HCT116 (cell line): ENCODE measurements around the gene DENND4B. TPM values are rescaled to one million over a fixed set of nuclear protein-coding genes. Genes with fewer than 3 reads are reported as not detected.

Source experiments
- ATAC-seq: fragments of 200-7000 bp; cut with Tn5 transposase; 2 replicates; pipeline ENCODE4 v1.9.1; 2020; ENCODE audit warnings: mild to moderate bottlenecking, moderate library complexity
- BruUV-seq: library from RNA; stranded (reverse); fragments of 400-500 nt; replicated peaks from 2 replicates; lab custom pipeline; 2021; lab: Mats Ljungman, UMichigan
- CTCF ChIA-PET: fragments of 300-600 bp; sonication (Branson Sonifier 250); formaldehyde crosslinking; loops from one replicate; lab custom pipeline; 2021; ENCODE audit warnings: antibody characterized with exemption; lab: Charles Lee
- POLR2A ChIA-PET: fragments of 300-600, 350-600 bp; sonication (Branson Sonifier 250); formaldehyde crosslinking; loops from one replicate; lab custom pipeline; 2021; ENCODE audit warnings: antibody characterized with exemption; lab: Charles Lee
- RAD21 ChIA-PET, 2 experiments: fragments of 300-600 bp; sonication (Branson Sonifier 250); formaldehyde crosslinking; loops; one replicate each; lab custom pipeline; 2023; ENCODE audit warnings: low total read pairs in 2 of 2; ENCODE audit not compliant: uncharacterized antibody in 2 of 2, unreplicated experiment in 2 of 2, low non-redundant PET in 1 of 2; lab: Charles Lee
- DNase-seq: peaks from one replicate; pipeline ENCODE4 v3.0.0-alpha.2; 2010; ENCODE audit warnings: low read depth, low spot score
- H2AFZ ChIP-seq: fragments of 200-600 bp; shearing (Covaris generic), sonication (generic); 2 replicates; pipeline ENCODE4 v1.6.1; 2017; ENCODE audit warnings: low read depth, mixed run types, mixed read lengths, antibody characterized with exemption, low read length; ENCODE audit not compliant: poor library complexity, severe bottlenecking
- H3K27ac ChIP-seq: 2 replicates; pipeline ENCODE4 v1.5.1; 2012; ENCODE audit warnings: low read depth, low read length
- H3K27me3 ChIP-seq: fragments of 200-600 bp; sonication (generic); 2 replicates; pipeline ENCODE4 v1.6.1; 2016; ENCODE audit warnings: mixed run types, low read length, mixed read lengths; ENCODE audit not compliant: insufficient read depth
- H3K36me3 ChIP-seq, 2 experiments: fragments of 200-500 bp in 1 of 2; fragments of 200-600 bp in 1 of 2; sonication (Bioruptor generic) in 1 of 2; sonication (generic) in 1 of 2; 2 replicates each; pipeline versions ENCODE4 v1.5.1 to v1.6.1; 2014 to 2016; ENCODE audit warnings: low read length in 2 of 2, inconsistent platforms in 1 of 2, mixed read lengths in 1 of 2, mixed run types in 1 of 2; ENCODE audit not compliant: insufficient read depth in 2 of 2, control insufficient read depth in 1 of 2
- H3K4me1 ChIP-seq, 2 experiments: fragments of 200-600 bp in 1 of 2; sonication (generic) in 1 of 2; 2 replicates each; pipeline versions ENCODE4 v1.5.1 to v1.6.1; 2012 to 2017; ENCODE audit warnings: low read length in 2 of 2, inconsistent platforms in 1 of 2, mild to moderate bottlenecking in 1 of 2, mixed read lengths in 1 of 2, mixed run types in 1 of 2, moderate library complexity in 1 of 2; ENCODE audit not compliant: insufficient read depth in 2 of 2, control insufficient read depth in 1 of 2
- H3K4me2 ChIP-seq: fragments of 200-600 bp; sonication (generic); 2 replicates; pipeline ENCODE4 v1.6.1; 2017; ENCODE audit warnings: mixed run types, low read length, mixed read lengths
- H3K4me3 ChIP-seq, 2 experiments: fragments of 200-600 bp in 1 of 2; sonication (generic) in 1 of 2; replicated peaks in 1 of 2; 2 replicates each; pipeline ENCODE4 v1.5.1; 2011 to 2016; ENCODE audit warnings: low read length in 2 of 2, control low read depth in 1 of 2, low read depth in 1 of 2, mild to moderate bottlenecking in 1 of 2, mixed read lengths in 1 of 2, mixed run types in 1 of 2
- H3K79me2 ChIP-seq: fragments of 200-600 bp; sonication (generic); 2 replicates; pipeline ENCODE4 v1.6.1; 2017; ENCODE audit warnings: mild to moderate bottlenecking, mixed run types, low read length, moderate library complexity, mixed read lengths; ENCODE audit not compliant: insufficient read depth
- H3K9ac ChIP-seq: fragments of 200-600 bp; sonication (generic); 2 replicates; pipeline ENCODE4 v1.6.1; 2016; ENCODE audit warnings: low read length, mixed read lengths
- H3K9me2 ChIP-seq: fragments of 200-600 bp; sonication (generic), shearing (Covaris generic); 2 replicates; pipeline ENCODE4 v1.6.1; 2017; ENCODE audit warnings: mixed run types, mild to moderate bottlenecking, moderate library complexity; ENCODE audit not compliant: insufficient read depth
- H3K9me3 ChIP-seq, 2 experiments: fragments of 200-500 bp in 1 of 2; fragments of 200-600 bp in 1 of 2; sonication (Bioruptor generic) in 1 of 2; sonication (generic) in 1 of 2; 2 replicates each; pipeline ENCODE4 v1.6.1; 2014 to 2017; ENCODE audit warnings: low read length in 2 of 2, mixed read lengths in 2 of 2, inconsistent platforms in 1 of 2, low read depth in 1 of 2, mild to moderate bottlenecking in 1 of 2, mixed run types in 1 of 2, moderate library complexity in 1 of 2; ENCODE audit not compliant: control insufficient read depth in 1 of 2, insufficient read depth in 1 of 2
- H4K20me1 ChIP-seq: fragments of 200-600 bp; sonication (generic), shearing (Covaris generic); 2 replicates; pipeline ENCODE4 v1.6.1; 2017; ENCODE audit warnings: mixed run types, mild to moderate bottlenecking, moderate library complexity; ENCODE audit not compliant: insufficient read depth
- CEBPB ChIP-seq: IDR thresholded peaks from 2 replicates; pipeline ENCODE4 v1.6.1; 2012; ENCODE audit warnings: low read depth
- EZH2phosphoT487 ChIP-seq: fragments of 200-600 bp; IDR thresholded peaks from 2 replicates; pipeline ENCODE4 v1.6.1; 2018; ENCODE audit warnings: antibody characterized with exemption, borderline replicate concordance
- FOSL1 ChIP-seq: IDR thresholded peaks from 2 replicates; pipeline ENCODE4 v1.6.1; 2012; ENCODE audit warnings: low read depth
- POLR2A ChIP-seq: IDR thresholded peaks from 2 replicates; pipeline ENCODE4 v1.7.0; 2011; ENCODE audit warnings: borderline replicate concordance; ENCODE audit not compliant: insufficient read depth, insufficient read length; ENCODE audit errors: extremely low read depth
- POLR2AphosphoS5 ChIP-seq: IDR thresholded peaks from 2 replicates; pipeline ENCODE4 v1.6.1; 2011; ENCODE audit warnings: mild to moderate bottlenecking, low read depth, low read length, moderate library complexity
- RAD21 ChIP-seq: IDR thresholded peaks from 2 replicates; pipeline ENCODE4 v1.6.1; 2012; ENCODE audit warnings: low read depth, mild to moderate bottlenecking
- SIN3A ChIP-seq: IDR thresholded peaks from 2 replicates; pipeline ENCODE4 v1.6.1; 2012; ENCODE audit warnings: low read depth
- SP1 ChIP-seq: IDR thresholded peaks from 2 replicates; pipeline ENCODE4 v1.6.1; 2012; ENCODE audit warnings: low read depth
- SRF ChIP-seq: IDR thresholded peaks from 2 replicates; pipeline ENCODE4 v1.6.1; 2012; ENCODE audit warnings: low read depth
- TCF7L2 ChIP-seq: IDR thresholded peaks from 2 replicates; pipeline ENCODE4 v1.7.0; 2011; ENCODE audit warnings: borderline replicate concordance, inconsistent platforms; ENCODE audit not compliant: insufficient read depth, insufficient read length; ENCODE audit errors: extremely low read depth
- ZFX ChIP-seq: fragments of 450-650 bp; IDR thresholded peaks from 2 replicates; pipeline ENCODE4 v1.6.1; 2017
- ZNF274 ChIP-seq: fragments of 200-500 bp; sonication (Bioruptor generic); IDR thresholded peaks from 2 replicates; pipeline ENCODE4 v1.6.1; 2014; ENCODE audit warnings: mild to moderate bottlenecking, low read depth, low read length, inconsistent platforms
- intact Hi-C: fragments of 100-400 bp; cut with micrococcal nuclease; formaldehyde crosslinking; loops from 2 replicates; pipeline ENCODE4 v1.10.0; 2022
- total RNA-seq: library from RNA; stranded (reverse); gene quantifications from one replicate; pipeline ENCODE4 v1.2.1, GENCODE V29; 2021; ENCODE audit not compliant: unreplicated experiment
- TF ChIP-seq, protein P1 (sequence below), 3 experiments: fragments of 200-600 bp in 1 of 3; sonication (generic) in 1 of 3; IDR thresholded peaks in 2 of 3; conservative IDR thresholded peaks in 1 of 3; 2 replicates each; pipeline ENCODE4 v1.5.1; 2012 to 2017; ENCODE audit warnings: low read depth in 2 of 3, low read length in 2 of 3, antibody characterized with exemption in 1 of 3, borderline replicate concordance in 1 of 3, control low read depth in 1 of 3, mild to moderate bottlenecking in 1 of 3, mixed read lengths in 1 of 3, mixed run types in 1 of 3, moderate library complexity in 1 of 3; ENCODE audit not compliant: insufficient read depth in 1 of 3

Gene DENND4B
- total RNA-seq, 1 experiment from 2014 or later, result 70.8 TPM

DNA sequence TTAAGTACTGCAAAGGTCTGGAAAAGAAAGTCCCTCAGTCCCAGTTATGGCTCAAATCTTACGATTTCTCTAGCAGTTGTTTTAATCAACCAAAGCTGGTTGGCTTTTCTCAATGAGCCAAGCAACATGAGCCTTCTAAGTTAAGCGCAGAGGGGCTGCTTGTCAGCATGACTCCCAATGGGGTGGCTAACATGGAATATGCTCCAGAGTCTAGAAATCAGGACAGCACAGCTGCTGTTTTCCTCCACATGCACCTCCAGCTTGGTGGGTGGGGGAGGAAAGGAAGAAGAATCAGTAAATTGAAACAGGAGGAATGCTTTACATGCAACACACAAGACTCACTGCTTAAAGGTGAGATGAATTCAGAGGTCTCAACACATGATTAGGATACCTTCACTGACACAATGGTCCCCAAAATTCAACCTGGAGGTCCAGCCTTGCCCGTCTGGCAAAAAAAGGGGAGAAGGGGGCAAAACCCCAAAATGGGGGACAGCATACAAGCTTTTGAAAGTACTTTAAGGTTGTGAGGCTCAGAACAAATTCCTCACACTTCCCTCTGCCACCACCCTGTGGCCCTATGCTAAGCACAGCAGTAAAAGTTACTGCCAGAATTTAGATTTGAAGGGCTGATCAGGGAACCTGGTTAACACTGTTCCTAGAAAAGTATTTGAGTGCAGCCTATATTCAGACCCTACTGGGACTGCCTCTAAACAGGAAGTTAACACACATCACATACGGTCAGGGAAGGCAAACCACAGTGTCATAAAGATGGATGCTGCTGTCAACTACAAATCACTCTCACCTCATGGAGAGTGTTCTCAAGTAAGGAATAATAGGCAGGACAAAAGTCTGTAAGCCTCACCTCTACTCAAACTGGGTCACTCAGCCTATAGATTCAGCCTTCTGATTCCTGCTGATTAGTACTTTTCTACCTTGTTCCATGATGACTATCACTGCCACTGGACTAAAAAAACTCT is 26.4 kb downstream of the DENND4B start:
- Histone ChIP-seq H4K20me1 (0 out of 2 replicates have a peak, but pooled peaks cover 2% of the 10 kb centered on the region), H3K9me3 (no peaks in the 10 kb centered on the region), H2AFZ (no peak overlapping the region), H3K4me1 (peaks cover 16 to 33% of the 10 kb centered on the region in 2 experiments), H3K36me3 (peaks cover 4% of the 10 kb centered on the region in 2 experiments; a peak in 2 of 4 replicates), H3K9ac (no peak overlapping the region), H3K4me3 (no peak overlapping the region), H3K79me2 (peaks cover 70% of the 10 kb centered on the region), H3K27me3 (no peaks in the 10 kb centered on the region), H3K27ac (no peak overlapping the region), H3K9me2 (no peaks in the 10 kb centered on the region), H3K4me2 (peak overlapping the region; percentile 93)
- TF ChIP-seq RAD21 (peak; percentile 27; the same call in 1 of the 2 replicates), TCF7L2 (no peak)
- TF ChIP-seq, protein P1, sequence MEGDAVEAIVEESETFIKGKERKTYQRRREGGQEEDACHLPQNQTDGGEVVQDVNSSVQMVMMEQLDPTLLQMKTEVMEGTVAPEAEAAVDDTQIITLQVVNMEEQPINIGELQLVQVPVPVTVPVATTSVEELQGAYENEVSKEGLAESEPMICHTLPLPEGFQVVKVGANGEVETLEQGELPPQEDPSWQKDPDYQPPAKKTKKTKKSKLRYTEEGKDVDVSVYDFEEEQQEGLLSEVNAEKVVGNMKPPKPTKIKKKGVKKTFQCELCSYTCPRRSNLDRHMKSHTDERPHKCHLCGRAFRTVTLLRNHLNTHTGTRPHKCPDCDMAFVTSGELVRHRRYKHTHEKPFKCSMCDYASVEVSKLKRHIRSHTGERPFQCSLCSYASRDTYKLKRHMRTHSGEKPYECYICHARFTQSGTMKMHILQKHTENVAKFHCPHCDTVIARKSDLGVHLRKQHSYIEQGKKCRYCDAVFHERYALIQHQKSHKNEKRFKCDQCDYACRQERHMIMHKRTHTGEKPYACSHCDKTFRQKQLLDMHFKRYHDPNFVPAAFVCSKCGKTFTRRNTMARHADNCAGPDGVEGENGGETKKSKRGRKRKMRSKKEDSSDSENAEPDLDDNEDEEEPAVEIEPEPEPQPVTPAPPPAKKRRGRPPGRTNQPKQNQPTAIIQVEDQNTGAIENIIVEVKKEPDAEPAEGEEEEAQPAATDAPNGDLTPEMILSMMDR (IDR thresholded peaks at IDR 0.05 in 2 of 3, conservative IDR thresholded peaks at IDR 0.05 in 1 of 3; ENCODE audit: borderline replicate concordance in 1 of 3, insufficient read depth in 1 of 3, low read depth in 2 of 3, low read length in 2 of 3), result peak in 2 of 3 experiments; percentile 5 to 31; a peak in 2 of 6 replicates
- POLR2A ChIA-PET, result no interaction called here
- intact Hi-C loops, result no loop called here
- no peak for DNase-seq
- RAD21 ChIA-PET, result no interaction called here
- no peak for ATAC-seq
- CTCF ChIA-PET, result no interaction called here
- BruUV-seq, result no TSS peak

DNA sequence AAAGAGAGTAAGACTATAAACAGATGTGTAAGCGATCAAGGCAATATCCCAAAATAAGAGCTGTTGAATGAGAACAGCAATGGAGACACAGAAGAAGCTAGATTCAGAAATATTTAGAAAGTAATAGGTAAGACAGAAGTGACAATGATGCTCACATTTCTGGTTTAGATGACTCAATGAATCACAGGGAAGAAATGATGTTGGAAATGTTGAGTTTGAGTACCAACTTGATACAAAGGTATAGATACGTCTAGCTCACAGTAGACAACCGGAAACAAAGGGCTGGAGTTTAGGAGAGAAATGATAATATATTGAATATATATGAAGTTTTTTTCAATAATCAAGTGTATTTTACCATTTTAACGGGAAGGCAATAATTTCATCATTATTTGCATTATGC is 30.2 kb downstream of the DENND4B start:
- CTCF ChIA-PET, result interaction anchor here (0.7 kb wide), 1 partner anchor 102 kb away, joined by 4 read pairs; no protein-coding TSS in a partner anchor
- Histone ChIP-seq H3K4me2 (no peak overlapping the region), H3K9ac (no peak overlapping the region), H4K20me1 (0 out of 2 replicates have a peak, but pooled peaks cover 2% of the 10 kb centered on the region), H3K4me3 (no peak overlapping the region), H3K9me2 (no peaks in the 10 kb centered on the region), H3K27me3 (no peaks in the 10 kb centered on the region), H3K79me2 (peaks cover 90% of the 10 kb centered on the region), H3K9me3 (no peaks in the 10 kb centered on the region), H3K36me3 (peaks cover 4% of the 10 kb centered on the region in 2 experiments; a peak in 2 of 4 replicates), H3K4me1 (peaks cover 5 to 12% of the 10 kb centered on the region in 2 experiments; a peak in 3 of 4 replicates), H3K27ac (no peak overlapping the region), H2AFZ (no peak overlapping the region)
- no TSS peak for BruUV-seq
- DNase-seq (no peak), ATAC-seq (no peak)
- RAD21 ChIA-PET, result no interaction called here
- POLR2A ChIA-PET, result no interaction called here
- intact Hi-C loops, result no loop called here
- no peak for TF ChIP-seq TCF7L2
- no peak for TF ChIP-seq ZFX
- TF ChIP-seq SRF, result no peak
- no peak for TF ChIP-seq SP1
- TF ChIP-seq, protein P1 (IDR thresholded peaks at IDR 0.05 in 2 of 3, conservative IDR thresholded peaks at IDR 0.05 in 1 of 3; ENCODE audit: borderline replicate concordance in 1 of 3, insufficient read depth in 1 of 3, low read depth in 2 of 3, low read length in 2 of 3), result no peak
- no peak for TF ChIP-seq ZNF274
- TF ChIP-seq POLR2A, result no peak
- TF ChIP-seq POLR2AphosphoS5, result no peak
- no peak for TF ChIP-seq EZH2phosphoT487
- TF ChIP-seq SIN3A, result no peak
- no peak for TF ChIP-seq FOSL1
- TF ChIP-seq CEBPB, result no peak
- no peak for TF ChIP-seq RAD21
